ENCODE data around the gene PLCH2.

PLCH2 gene

DNA sequence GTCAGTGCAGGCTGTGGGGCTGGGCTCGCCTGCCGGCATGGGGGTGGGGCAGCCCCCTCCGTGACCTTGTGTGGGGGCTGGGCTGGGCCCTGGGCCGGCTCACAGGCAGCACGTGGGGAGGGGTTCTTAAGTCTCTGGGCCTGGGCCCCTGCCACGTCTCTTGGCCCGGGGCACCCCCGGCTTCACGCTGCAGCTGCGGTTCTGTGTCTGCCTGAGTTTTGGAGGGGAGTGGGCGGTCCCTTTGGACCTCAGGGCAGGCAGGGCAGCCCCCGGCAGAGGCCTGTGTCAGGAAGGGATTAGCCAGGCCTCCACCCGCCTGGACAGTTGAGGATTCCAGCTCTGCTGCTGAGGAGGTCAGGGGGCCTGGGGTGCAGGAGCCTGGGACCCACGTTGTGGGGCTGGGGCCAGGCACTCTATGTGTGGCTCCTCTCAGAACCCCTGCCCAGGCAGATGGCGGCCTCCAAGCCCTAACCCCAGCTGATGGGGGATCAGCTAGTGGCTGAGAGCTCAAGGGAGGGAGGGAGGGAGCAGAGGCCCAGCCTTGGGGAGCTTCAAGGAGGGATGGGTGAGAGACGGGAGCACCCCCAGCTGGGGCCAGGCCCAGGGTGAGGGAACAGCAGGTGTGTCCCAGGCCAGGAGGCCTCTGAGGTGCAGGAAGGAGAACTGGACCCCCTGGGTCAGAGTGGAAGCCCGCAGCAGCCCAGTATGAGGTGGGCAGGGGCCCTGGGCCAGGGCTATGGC, 1.8 kb upstream of the PLCH2 start:
- TF ChIP-seq, protein P1, sequence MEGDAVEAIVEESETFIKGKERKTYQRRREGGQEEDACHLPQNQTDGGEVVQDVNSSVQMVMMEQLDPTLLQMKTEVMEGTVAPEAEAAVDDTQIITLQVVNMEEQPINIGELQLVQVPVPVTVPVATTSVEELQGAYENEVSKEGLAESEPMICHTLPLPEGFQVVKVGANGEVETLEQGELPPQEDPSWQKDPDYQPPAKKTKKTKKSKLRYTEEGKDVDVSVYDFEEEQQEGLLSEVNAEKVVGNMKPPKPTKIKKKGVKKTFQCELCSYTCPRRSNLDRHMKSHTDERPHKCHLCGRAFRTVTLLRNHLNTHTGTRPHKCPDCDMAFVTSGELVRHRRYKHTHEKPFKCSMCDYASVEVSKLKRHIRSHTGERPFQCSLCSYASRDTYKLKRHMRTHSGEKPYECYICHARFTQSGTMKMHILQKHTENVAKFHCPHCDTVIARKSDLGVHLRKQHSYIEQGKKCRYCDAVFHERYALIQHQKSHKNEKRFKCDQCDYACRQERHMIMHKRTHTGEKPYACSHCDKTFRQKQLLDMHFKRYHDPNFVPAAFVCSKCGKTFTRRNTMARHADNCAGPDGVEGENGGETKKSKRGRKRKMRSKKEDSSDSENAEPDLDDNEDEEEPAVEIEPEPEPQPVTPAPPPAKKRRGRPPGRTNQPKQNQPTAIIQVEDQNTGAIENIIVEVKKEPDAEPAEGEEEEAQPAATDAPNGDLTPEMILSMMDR (IDR thresholded peaks at IDR 0.05; ENCODE audit: insufficient read depth, low read length, poor library complexity, severe bottlenecking): no peak
- H3K36me3 ChIP-seq (ENCODE audit: control insufficient read depth, insufficient read depth, low read length): no peaks in the 10 kb centered on the region
- no peak for DNase-seq (ENCODE audit: extremely low read depth, insufficient read length)
- no peaks in the 10 kb centered on the region; the same call in 1 of the 2 replicates for H3K27me3 ChIP-seq (replicated peaks; ENCODE audit: control insufficient read depth, insufficient read depth, low read length)
- H3K4me3 ChIP-seq (replicated peaks; ENCODE audit: low read depth, low read length): no peak overlapping the region

DNA sequence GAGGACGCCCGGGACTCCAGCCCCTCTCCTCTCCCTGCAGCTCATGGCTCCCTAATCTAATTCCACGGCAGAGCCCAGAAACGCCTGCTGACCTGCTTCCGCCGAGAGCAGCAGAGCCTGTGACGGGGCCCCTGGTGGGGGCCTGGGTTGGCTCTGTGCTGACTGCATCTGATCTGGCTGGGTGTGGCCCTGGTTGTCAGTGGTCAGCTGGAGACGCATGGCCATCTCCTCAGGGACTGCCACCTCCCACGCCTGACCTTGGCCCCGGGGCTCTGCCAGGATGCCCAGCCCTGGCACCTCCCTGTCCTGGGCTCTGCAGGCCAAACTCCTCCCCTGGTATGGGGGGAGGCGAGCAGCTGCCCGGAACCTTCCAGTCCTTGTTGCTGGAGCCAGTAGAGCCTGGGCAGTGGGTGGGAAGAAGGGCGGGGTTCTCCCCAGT, 1.1 kb upstream of the PLCH2 start:
- DNase-seq (ENCODE audit: extremely low read depth, insufficient read length): no peak
- no peaks in the 10 kb centered on the region; the same call in 1 of the 2 replicates for H3K27me3 ChIP-seq (replicated peaks; ENCODE audit: control insufficient read depth, insufficient read depth, low read length)
- no peak overlapping the region for H3K4me3 ChIP-seq (replicated peaks; ENCODE audit: low read depth, low read length)

DNA sequence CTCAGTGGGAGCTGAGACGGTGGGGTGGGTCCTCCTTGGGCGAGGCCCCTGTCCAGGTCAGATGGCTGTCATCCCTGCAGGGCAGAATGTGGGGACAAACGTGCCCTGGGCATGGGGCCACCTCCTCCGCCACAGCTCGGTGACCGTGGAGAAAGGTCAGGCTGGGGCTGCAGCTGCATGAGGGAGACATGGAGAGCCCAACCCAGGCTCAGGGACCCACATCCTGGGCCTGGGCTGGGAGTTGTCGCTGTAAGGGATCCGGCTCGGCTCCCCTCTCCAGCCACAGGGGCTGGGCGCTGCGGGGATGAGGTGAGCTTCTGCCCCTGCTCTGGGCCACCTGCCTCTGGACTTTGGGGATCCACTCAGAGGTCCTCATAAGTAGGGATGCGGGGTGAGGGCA, 518 bp upstream of the PLCH2 start:
- TF ChIP-seq, protein P1 (IDR thresholded peaks at IDR 0.05; ENCODE audit: insufficient read depth, low read length, poor library complexity, severe bottlenecking): no peak
- Histone ChIP-seq H3K4me3 (replicated peaks; ENCODE audit: low read depth, low read length) (no peak overlapping the region), H3K36me3 (ENCODE audit: control insufficient read depth, insufficient read depth, low read length) (no peaks in the 10 kb centered on the region), H3K27me3 (replicated peaks; ENCODE audit: control insufficient read depth, insufficient read depth, low read length) (no peaks in the 10 kb centered on the region; the same call in 1 of the 2 replicates)
- no peak for DNase-seq (ENCODE audit: extremely low read depth, insufficient read length)

More for the DNA sequence above, 1.1 kb upstream of the PLCH2 start:
- no peaks in the 10 kb centered on the region for H3K36me3 ChIP-seq (ENCODE audit: control insufficient read depth, insufficient read depth, low read length)
- TF ChIP-seq, protein P1 (IDR thresholded peaks at IDR 0.05; ENCODE audit: insufficient read depth, low read length, poor library complexity, severe bottlenecking): no peak

DNA sequence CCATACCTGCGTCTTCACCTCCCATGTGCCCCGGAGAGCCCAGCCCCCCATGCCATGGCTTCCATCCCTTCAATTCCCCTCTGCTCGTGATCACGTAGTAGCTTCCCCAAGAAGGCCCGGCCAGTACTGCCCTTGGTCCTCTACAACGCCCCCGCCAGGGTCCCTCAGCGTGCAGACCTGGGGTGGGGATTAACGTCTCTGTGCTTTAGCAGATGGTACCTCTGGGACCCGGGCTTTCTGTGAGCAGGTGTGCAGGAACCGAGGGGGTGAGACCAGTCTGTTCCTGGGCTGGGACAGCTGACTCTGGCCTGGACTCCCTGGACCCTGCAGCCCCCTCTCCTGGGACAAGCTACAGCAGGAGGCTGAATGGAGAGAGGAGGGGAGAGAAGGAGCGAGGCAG, 1.2 kb downstream of the PLCH2 start:
- DNase-seq (ENCODE audit: extremely low read depth, insufficient read length): no peak
- Histone ChIP-seq H3K4me3 (replicated peaks; ENCODE audit: low read depth, low read length) (no peak overlapping the region), H3K36me3 (ENCODE audit: control insufficient read depth, insufficient read depth, low read length) (no peaks in the 10 kb centered on the region), H3K27me3 (replicated peaks; ENCODE audit: control insufficient read depth, insufficient read depth, low read length) (no peaks in the 10 kb centered on the region; the same call in 1 of the 2 replicates)
- TF ChIP-seq, protein P1 (IDR thresholded peaks at IDR 0.05; ENCODE audit: insufficient read depth, low read length, poor library complexity, severe bottlenecking): no peak

DNA sequence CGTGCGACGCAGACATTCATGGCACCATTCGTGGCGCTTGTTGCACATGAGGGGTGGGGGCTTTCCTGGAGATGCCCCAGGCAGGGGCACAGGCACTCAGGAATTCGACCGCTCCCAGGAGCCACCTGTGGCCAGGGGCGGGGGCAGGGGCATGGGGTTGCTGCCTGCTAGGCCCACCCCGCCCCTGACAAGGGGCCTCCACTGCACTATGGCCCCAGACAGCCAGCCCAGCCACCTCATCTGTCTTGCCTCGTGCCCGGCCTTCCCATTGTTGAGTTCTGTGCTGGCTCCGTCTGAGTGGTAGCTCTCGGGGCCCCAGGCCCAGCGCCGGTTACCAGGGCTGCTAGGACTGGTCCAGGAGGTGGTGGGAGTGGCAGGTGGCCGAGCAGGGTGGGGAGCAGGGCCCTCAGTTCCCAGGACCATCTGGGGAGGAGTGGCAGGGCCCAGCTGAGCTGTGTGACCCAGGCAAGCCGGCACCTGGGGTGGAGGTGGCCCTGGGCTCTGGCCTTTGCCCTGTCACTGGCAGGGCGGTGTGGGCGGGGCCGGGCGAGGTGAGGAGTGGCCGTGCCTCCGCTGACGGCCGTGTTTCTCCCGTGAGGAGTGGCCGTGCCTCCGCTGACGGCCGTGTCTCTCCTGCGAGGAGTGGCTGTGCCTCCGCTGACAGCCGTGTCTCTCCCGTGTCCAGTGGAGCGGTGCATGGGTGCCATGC, 1.9 kb downstream of the PLCH2 start:
- Histone ChIP-seq H3K27me3 (replicated peaks; ENCODE audit: control insufficient read depth, insufficient read depth, low read length) (no peaks in the 10 kb centered on the region; the same call in 1 of the 2 replicates), H3K4me3 (replicated peaks; ENCODE audit: low read depth, low read length) (no peak overlapping the region), H3K36me3 (ENCODE audit: control insufficient read depth, insufficient read depth, low read length) (no peaks in the 10 kb centered on the region)
- no peak for DNase-seq (ENCODE audit: extremely low read depth, insufficient read length)
- TF ChIP-seq, protein P1 (IDR thresholded peaks at IDR 0.05; ENCODE audit: insufficient read depth, low read length, poor library complexity, severe bottlenecking): no peak
